Breast epithelium (tissue), 3 donors: ENCODE measurements around the gene DNASE2.

Source experiments
- CTCF ChIP-seq, 3 donors: fragments of 450-650 bp; IDR thresholded peaks; one replicate each; pipeline ENCODE4 v1.5.1; 2016 to 2017; ENCODE audit warnings: antibody characterized with exemption in 3 of 3, mild to moderate bottlenecking in 3 of 3, moderate library complexity in 3 of 3
- POLR2A ChIP-seq: fragments of 450-650 bp; IDR thresholded peaks from one replicate; pipeline ENCODE4 v1.6.1; 2016; ENCODE audit warnings: antibody characterized with exemption, mild to moderate bottlenecking, moderate library complexity
- POLR2AphosphoS5 ChIP-seq, 3 donors: sonication (generic); formaldehyde crosslinking; IDR thresholded peaks; one replicate each; pipeline ENCODE4 v1.6.1; 2017; ENCODE audit warnings: antibody characterized with exemption in 3 of 3

GRCh38 chr19:12886651-12886968, 5.4 kb upstream of the DNASE2 start:
- no peak for TF ChIP-seq CTCF (IDR thresholded peaks at IDR 0.05)
- no peak for TF ChIP-seq POLR2A
- no peak for TF ChIP-seq POLR2AphosphoS5 (IDR thresholded peaks at IDR 0.05)
